Chondrocyte (in vitro differentiated cells): ENCODE data around the gene SLC30A4. TPM values are rescaled to one million over a fixed set of nuclear protein-coding genes. Genes with fewer than 3 reads are reported as not detected.

Experiments used
- DNase-seq: peaks from one replicate; pipeline ENCODE4 v3.0.0; 2021; ENCODE audit warnings: mixed read lengths, low spot score
- H3K27ac Mint-ChIP-seq: one replicate; pipeline ENCODE4 v1.8.0; 2021; ENCODE audit warnings: mild to moderate bottlenecking, moderate library complexity, mixed read lengths; ENCODE audit not compliant: unreplicated experiment
- H3K27me3 Mint-ChIP-seq: 2 replicates; pipeline ENCODE4 v1.8.0; 2021; ENCODE audit warnings: low read depth, mixed read lengths
- H3K36me3 Mint-ChIP-seq: 2 replicates; pipeline ENCODE4 v1.8.0; 2021; ENCODE audit warnings: low read depth, mixed read lengths
- H3K4me1 Mint-ChIP-seq: 2 replicates; pipeline ENCODE4 v1.8.0; 2021; ENCODE audit warnings: low read depth, mild to moderate bottlenecking, mixed read lengths
- H3K4me3 Mint-ChIP-seq: one replicate; pipeline ENCODE4 v1.8.0; 2021; ENCODE audit warnings: mild to moderate bottlenecking, moderate library complexity, mixed read lengths; ENCODE audit not compliant: unreplicated experiment
- H3K9me3 Mint-ChIP-seq: 2 replicates; pipeline ENCODE4 v1.8.0; 2021; ENCODE audit warnings: low read depth, mixed read lengths
- CTCF ChIP-seq: fragments of 200-600 bp; sonication (generic); IDR thresholded peaks from 2 replicates; pipeline ENCODE4 v1.5.0; 2021; ENCODE audit warnings: antibody characterized with exemption, mild to moderate bottlenecking, moderate library complexity
- total RNA-seq: library from RNA; stranded (reverse); gene quantifications from 3 replicates; pipeline ENCODE4 v1.2.1, GENCODE V29; 2021

SLC30A4 gene
- total RNA-seq, 1 donor from 2014 or later: 17.1 TPM

GRCh38 chr15:45457641-45458539 lies 64.7 kb downstream of the SLC30A4 start:
- Mint-ChIP-seq H3K27ac (peak overlapping the region; percentile 91), H3K9me3 (no peaks in the 10 kb centered on the region), H3K27me3 (no peaks in the 10 kb centered on the region), H3K36me3 (no peaks in the 10 kb centered on the region), H3K4me1 (peaks cover 45% of the 10 kb centered on the region), H3K4me3 (peak overlapping the region; percentile 68)
- TF ChIP-seq CTCF: peak; percentile 91
- no peak for DNase-seq

GRCh38 chr15:45457220-45457619 lies 65.3 kb downstream of the SLC30A4 start:
- Mint-ChIP-seq H3K36me3 (no peaks in the 10 kb centered on the region), H3K27ac (peak overlapping the region; percentile 91), H3K4me1 (peaks cover 45% of the 10 kb centered on the region), H3K4me3 (no peak overlapping the region), H3K9me3 (no peaks in the 10 kb centered on the region), H3K27me3 (peaks cover 3% of the 10 kb centered on the region)
- no peak for TF ChIP-seq CTCF
- DNase-seq: no peak

GRCh38 chr15:45456212-45457106 lies 66.1 kb downstream of the SLC30A4 start:
- Mint-ChIP-seq H3K9me3 (no peaks in the 10 kb centered on the region), H3K36me3 (no peaks in the 10 kb centered on the region), H3K4me3 (peak overlapping the region; percentile 28), H3K4me1 (peaks cover 45% of the 10 kb centered on the region), H3K27me3 (peaks cover 4% of the 10 kb centered on the region), H3K27ac (peak overlapping the region; percentile 91)
- no peak for DNase-seq
- no peak for TF ChIP-seq CTCF

GRCh38 chr15:45454814-45455213 lies 67.7 kb downstream of the SLC30A4 start:
- H3K27me3 Mint-ChIP-seq: peaks cover 4% of the 10 kb centered on the region
- peak overlapping the region; percentile 81 for H3K27ac Mint-ChIP-seq
- peak; percentile 38 for TF ChIP-seq CTCF
- peaks cover 45% of the 10 kb centered on the region for H3K4me1 Mint-ChIP-seq
- no peak overlapping the region for H3K4me3 Mint-ChIP-seq
- H3K9me3 Mint-ChIP-seq: no peaks in the 10 kb centered on the region
- no peaks in the 10 kb centered on the region for H3K36me3 Mint-ChIP-seq
- DNase-seq: no peak

- Mint-ChIP-seq H3K36me3 (no peaks in the 10 kb centered on the region), H3K27ac (no peak overlapping the region), H3K27me3 (peaks cover 11% of the 10 kb centered on the region), H3K9me3 (no peaks in the 10 kb centered on the region), H3K4me1 (peaks cover 31% of the 10 kb centered on the region), H3K4me3 (no peak overlapping the region)
- no peak for DNase-seq
- TF ChIP-seq CTCF: no peak
Measured at GRCh38 chr15:45451265-45451664, 71.3 kb downstream of the SLC30A4 start.
